HG02938 (cell line): Measurements from ENCODE around the gene PDE4D.
A peak's percentile ranks its signal among the peaks of the same experiment; 100 is the strongest.
"Not testable (repeated sequence)": the region's sequence is repeated elsewhere in the genome, so short reads cannot be mapped to it uniquely, and the experiment has no call there.

Experiments used
- ATAC-seq: cut with Tn5 transposase; IDR thresholded peaks from one replicate; pipeline ENCODE4 v1.9.1; 2021; ENCODE audit warnings: mild to moderate bottlenecking, moderate library complexity; ENCODE audit not compliant: unreplicated experiment

Gene PDE4D

DNA sequence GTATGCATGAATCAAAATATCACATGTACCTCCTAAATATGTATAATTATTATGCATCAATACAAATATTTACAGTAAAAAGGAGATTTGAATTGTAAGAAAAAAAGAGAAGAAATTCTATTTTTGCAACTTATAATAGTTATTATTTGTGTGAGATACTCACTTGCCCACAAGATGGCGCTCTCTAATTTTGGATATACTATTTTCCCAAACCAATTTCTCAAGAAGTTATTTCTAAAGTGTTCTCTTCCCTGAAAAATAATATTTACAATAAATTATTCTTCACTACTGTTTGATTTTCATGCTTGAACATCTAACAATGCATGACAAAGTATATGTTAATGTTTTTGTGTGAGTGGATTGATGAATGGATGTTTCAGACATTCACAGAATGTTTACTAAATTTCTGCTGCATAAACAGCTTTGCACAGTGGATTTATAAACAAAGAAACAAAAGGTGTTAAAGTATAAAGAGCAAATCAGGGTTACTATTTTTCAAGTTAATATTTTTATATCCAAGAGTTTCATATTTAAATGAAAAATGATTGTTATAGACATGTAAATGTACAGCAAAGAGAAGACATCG lies 503.4 kb downstream of the PDE4D start:
- ATAC-seq, result no peak

DNA sequence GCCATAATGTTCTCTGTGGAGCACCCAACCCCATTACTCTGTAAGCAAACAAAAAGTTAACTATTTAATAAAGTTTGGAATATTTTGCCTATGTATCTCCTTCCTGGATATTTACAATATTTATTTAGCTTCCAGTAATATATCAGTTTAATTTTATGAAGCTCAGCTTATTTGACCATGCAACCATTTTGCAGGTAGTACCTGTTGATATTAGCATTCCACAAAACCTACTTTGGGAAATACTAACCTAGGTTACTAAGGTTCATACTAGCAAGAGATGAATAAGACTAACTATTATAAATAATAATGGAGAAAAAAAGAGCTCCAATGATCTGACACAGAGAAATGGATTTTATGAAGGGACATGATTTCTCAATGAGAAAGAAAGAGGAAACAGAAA lies 506.4 kb downstream of the PDE4D start:
- no peak for ATAC-seq

DNA sequence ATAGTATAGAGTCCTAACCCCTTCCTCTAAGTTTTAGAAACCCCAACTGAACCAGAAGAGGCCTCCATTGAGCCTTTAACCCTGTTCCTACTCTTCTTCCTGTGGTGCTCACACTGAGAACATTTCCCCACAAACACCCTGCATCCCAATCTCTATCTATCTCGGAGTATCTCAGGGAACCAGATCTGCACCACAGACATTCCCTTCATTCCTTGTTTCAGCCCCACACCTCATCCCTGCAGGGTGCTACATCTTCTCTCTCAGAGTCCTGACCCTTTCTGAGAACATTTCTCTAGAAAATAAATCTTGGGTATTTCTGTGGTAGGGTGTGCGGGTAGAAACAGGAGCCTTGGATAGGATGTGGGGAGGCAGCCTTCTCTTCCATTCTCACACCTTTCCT lies 507.8 kb downstream of the PDE4D start:
- ATAC-seq, result no peak

DNA sequence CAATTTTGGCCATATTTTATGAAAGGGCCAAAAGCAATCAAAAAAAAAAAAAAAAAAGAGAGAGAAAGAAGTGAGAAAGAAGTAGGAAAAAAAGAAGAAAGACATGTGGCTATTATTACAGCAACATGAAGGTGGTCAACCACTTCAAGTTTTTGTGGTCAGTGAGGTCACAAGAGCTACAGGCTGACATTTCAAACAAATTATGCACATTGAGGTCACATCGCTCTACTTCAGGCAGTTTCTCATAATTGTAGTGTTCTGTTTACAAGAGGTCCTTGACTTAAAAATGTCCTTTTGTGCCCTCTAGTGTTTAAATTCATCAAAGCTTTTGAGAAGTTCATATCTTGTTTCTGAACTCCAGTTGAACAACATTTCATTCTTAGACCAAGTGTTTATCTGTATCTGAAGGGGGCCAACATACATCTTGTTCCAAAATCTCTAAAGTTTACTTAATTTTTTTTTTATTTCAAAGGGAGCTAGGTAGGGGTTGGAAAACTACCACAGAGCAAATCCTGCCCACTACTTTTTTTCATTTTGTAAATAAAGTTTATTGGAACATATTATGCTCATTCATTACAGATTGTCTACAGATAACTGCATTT lies 513.1 kb downstream of the PDE4D start:
- peak; percentile 97 for ATAC-seq

DNA sequence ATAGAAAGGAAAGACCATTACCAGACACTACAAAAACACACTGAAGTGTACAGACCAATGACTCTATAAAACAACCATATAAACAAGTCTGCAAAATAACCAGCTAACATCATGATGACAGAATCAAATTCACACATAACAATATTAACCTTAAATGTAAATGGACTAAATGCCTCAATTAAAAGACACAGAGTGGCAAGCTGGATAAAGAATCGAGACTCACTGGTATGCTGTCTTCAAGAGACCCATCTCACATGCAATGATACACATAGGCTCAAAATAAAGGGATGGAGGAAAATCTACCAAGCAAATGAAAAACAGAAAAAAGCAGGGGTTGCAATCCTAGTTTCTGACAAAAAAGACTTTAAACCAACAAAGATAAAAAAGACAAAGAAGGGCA lies 519.5 kb downstream of the PDE4D start:
- not testable (repeated sequence) for ATAC-seq

DNA sequence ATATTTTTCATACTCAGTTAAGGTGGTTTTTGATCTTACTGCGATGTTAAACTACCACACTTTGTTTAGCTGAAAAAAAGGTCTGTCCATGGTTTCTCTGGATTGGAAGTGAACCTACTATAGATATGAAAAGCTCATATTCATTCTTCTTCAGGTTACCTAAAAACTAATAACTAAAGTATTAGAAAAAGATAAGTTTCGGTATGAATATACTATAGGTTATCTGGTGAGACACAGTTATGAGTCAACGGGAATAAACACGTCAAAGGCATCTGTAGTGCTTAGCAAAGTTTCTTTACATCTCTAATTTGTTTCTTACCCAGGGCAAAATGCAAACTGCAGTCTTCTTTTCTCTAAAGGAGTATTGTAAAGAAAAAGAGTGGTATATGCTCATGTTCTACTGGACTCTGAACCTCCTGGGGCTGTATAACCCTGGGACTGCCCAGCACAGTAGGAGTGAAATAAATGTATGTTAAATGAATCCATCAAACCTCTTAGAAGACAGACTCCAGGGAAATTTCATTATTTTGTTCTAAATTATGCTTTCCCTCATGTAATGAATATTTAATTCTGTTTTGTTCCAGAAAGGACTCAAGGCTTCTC lies 521.9 kb downstream of the PDE4D start:
- no peak for ATAC-seq

DNA sequence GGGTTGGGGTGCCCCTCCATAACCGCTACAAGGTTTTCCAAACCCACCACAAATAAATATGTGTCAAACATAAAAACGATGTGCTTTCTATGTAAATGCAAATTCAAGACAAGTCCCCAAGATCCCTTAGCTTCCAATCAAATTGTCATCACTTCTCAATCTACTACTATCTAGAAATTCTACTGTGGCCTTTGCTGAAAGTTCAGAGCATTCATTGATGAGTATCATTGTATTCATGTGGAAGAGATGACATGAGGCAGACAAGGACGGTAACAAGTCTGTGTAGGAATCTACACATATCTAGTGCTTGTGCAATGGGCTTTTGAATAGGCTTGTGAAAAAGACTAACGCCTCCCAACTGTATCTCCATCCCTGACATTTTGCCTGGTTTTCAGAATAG lies 524.6 kb downstream of the PDE4D start:
- ATAC-seq, result no peak

DNA sequence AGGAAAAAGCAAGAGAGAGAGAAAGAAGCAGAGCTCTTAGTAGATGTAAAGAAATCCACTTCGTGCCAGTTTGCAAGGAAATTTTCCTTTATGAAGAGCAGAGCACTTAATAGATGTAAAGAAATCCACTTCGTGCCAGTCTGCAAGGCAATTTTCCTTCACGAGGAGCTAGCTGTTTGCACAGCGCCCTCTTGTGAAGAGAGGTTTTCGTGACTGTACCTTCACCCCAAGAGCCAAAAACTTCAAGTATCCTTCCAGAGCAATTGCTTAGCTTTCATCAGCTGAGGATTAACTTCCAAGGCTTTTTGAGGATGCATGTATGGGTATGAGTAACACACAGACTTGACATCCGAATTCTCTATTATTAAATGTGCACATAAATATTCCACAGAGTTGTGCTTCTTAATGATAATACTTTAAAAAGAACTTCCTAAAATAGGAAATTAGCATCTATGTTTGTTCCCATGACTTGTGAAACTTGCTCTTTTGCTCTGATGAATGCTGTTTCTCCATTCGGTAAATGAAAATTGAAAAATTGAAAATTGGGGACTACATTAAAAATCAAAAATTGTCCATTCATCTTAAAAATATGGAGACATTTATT lies 525.6 kb downstream of the PDE4D start:
- no peak for ATAC-seq

DNA sequence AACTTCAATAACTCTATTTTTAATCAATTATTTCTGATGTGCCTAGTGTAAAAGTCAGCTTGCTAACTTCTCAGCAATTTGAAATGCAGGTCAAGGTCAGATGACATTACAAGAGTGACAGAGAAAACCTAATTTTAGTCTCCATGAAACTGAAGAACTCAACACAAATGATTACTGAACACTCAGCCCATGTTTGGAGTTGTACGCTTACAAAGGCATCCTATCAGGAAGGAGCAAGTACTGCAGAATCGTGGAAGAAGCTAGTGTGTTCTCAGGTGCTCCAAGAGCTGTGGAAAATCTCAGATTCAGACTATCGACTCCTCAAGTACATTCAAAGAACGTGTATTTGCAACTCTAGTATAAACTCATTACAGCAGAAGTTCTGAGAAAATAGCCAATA lies 526.7 kb downstream of the PDE4D start:
- no peak for ATAC-seq

DNA sequence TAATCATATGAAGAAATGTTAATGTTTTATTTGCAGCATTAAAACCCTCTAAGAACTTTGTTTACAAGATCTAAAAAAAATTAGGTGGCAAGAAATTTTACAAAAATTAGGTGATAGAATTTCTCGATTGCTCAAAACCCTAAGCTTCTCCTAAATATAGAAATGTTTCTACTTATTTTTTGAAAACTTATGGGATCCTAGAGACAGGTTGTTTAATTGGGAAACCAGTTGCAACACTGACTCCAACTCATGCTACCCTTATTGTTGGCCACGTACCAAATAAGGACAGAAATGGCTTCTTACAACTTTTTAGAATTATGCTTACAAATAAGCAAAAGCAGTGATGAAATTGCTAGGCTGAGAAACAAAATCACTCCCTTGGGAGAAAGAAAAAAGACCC lies 531.1 kb downstream of the PDE4D start:
- ATAC-seq, result no peak

DNA sequence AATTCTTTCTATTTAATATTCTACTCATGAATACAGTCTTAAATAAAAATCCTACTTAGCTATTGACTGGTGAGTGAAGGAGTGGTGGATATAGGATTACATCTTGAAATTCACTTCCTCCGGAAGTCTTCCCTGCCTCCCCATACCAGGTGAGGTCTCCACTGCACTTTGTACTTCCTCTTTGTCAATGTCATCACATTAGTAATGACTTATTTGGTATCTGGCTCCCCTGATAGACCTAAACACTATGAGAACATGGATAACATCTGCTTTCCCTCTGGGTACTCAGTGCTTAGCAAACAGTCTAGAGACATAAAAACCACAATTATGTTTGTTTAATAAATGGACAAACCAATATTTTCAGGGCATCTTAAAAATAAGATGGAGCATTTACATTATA lies 532.1 kb downstream of the PDE4D start:
- no peak for ATAC-seq

DNA sequence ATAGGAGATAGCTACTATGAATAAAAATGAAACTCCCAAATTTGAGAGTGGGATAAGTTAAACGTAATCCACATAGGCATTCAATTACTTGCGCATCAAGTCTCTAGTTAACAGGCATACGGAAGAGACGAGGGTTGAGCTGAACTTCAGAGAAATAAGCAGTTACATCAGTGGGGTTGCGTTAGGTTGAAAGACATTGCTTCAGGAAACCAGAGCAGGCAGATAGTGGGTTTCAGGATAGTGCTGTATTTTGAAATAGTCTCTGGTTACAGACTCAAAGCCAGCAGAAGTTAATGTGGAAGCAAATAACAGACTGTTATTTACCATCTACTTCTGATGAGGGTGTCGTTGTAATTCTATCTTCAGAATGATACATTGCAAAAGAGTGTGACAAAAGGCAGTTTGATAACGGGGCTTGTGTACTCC lies 533.4 kb downstream of the PDE4D start:
- no peak for ATAC-seq

DNA sequence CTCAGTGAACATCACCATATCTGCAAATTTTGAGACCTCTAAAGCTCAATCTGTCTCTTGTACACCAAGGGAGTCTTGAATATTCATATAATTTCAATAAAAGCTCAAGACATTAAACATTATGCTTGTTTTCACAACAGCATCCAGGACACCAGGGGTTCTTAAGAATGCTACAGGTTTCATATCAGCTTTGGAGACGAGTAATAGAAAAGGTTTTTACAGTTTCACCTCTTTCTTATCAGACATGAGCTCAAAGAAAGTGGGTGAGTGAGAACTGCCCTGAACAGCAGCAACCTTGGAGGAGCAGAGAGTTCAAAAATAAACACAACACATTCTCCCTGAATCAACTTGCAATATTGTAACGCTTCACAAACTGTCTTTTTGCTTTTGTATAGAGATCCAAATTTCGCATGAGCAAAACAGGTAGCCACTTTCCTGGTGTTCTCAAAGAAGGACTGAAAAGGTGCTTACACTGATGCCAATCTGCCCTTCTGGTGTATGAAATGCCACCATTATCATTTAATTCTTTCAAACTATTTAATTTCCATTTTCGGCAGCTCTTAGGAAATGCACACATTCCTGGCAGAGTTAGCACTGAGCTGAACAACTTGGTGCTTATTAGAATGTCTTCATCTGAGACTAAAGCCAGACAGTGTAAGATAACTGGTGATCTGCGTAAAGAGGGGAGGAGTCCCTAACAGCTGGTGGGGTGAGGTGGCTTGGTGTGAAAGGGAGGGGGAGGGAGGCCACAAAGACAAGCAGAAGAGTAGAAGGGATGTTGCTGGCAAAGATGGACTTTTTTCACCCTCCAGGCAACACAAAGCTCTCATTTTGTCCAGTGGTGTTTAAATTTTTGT lies 535.3 kb downstream of the PDE4D start:
- ATAC-seq, result no peak

DNA sequence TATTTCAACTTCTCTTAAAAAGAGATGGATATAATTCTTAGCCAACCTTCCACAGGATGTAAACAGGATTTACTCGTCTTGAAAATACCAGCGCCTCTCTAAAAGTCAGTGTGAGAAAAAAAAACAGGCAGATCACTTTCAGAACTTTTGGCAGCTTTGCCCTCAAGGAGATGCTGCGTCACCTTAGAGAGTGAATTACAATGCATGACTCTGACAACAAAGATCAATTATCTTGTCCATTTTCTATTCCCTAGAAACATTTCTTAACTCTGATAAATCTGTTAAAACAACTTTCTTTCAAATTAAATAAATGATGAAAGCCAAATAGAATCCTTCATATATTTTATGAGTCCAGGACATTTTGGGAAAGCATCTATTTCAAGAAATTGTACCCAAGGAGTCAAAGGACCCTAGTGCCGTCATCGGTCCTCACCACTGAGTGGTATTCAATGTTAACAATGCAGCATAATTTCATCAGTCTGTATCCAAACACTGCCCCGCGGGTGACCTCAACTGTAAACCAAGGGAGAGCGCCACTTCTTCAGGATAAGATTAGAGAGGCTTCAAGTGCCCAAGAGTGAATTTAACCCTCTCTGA lies 536.0 kb downstream of the PDE4D start:
- no peak for ATAC-seq

DNA sequence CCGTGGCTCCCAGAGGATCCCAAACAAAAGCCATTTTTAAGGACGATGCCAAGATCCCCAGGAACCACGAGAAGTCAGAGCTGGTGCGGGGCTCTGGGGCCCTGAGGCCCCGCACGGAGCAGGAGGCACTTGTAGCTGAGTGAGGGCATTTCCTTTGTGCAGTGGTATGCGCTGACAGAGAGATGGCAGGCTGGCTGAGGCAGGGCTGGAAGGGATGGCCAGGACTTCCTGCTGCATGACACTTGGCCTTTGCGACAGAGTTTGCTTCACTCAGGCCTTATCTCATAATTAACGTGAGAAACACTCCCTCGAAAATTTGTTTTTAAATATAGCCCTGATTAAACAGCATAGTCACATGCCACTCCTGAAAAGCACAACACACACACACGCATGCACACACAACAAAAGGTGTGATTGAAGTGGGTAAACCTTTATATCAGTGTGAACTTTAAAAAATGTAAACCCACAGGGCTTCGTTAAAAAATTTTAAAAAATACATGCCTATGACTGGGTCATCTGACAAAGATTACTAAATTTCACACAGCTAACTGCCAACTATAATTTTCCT lies 536.6 kb downstream of the PDE4D start:
- no peak for ATAC-seq

DNA sequence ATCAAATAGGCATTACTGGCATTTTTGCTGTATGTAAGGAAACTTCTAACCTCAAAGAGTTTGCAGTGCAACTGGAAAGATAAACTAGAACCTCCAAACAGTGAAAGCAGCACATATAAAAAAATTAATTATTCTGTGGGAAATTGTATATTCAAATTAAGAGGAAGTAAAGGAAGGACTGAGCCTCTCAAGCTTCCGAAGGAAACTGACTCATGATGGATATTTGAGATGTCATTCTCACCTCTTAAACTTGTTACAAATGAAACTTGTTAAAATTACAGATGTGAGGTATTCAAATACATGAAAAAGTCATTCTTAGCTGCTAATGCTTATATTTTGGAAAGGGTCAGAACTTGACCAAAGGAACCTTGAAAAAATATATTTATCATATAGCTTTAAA lies 538.7 kb downstream of the PDE4D start:
- no peak for ATAC-seq

DNA sequence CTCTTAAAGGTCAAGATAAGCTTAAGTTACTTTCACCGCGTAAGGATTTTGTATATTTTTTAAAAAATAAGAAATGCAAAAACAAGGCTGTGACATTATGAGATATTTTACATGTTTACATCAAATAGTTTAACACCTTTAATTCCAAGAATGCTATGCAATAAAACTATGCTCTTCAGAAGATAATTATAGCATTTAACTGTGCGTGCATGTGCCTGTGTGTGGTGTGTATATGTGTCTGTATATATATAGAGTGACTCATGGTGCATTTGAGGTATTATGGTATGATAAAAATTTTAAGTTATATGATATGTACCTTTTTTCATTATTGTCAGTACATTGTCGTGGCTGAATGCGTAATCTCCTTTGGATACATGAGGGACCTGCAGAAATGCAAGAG lies 539.3 kb downstream of the PDE4D start:
- ATAC-seq, result no peak

DNA sequence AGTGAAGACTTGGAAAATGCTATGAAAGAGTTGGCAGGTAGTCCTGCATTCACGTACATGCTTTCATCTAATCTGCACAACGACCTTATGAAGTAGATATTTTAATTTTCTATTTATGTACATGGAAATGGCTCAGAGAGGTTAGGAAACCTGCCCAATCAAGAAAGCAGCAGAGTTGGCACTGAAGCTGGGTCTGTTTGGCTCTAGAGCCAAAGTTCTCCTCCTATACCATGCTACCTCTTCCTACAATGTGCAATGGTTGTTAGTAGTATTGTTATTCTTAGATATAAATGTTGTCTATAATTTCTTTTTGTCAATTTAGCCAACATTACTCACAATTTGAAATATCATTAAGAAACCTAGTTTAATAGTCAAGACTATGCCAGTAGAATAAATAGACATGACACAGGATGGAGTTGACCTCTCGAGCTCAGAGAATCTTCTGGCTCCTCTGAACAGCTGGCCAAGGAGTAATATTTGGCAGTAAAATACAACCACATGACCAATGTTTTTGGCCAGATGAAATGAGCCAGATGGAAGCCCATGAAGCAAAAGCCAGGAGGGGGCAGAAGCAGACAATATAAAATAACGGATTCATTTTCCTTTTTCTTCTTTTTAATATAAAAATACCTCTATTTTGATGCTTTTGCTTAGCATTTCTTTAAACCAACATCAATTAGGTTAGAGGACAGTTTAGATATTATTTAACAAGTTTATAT lies 542.3 kb downstream of the PDE4D start:
- ATAC-seq, result no peak

DNA sequence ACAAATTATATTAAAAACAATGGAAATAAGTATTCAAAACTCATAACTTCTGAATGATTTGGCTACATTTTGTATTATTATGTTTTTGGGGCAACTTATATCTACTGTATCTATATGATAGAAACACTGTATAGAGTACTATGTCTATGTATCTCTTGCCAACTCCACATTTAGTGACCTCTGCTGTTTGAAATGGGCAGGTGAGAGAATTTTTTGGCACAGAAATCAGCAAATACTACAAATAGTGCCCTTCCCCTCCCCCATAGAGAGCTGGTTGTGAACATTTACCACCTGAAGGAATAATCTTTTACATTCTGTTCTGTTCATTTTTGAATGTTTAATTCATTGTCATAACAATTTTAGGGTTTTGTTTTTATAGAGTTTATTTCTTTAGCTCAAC lies 545.3 kb downstream of the PDE4D start:
- no peak for ATAC-seq

DNA sequence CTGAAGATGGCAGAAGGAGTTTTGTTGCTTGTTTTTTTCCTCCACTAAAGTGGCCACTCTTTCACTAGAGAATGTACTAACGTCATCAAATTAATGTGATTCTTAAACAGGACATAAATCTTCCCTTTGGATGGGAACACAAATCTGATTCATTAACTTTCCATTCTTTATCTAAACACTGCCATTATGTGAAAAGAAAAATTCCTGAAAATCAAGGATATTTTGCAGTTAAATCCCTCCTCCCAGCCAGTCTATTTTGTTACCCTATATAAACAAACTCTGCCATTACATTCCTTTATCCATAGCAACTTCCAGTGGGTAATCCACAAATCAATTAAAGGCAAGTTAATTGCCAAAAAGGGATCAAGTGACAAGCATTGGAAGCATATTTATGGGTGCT lies 546.5 kb downstream of the PDE4D start:
- ATAC-seq, result no peak
